Activated T-helper 9 cell treated with anti-CD3 and anti-CD28 coated beads, Interleukin-2, amount 50 U/mL, for 16 hours (primary cell): Measurements from ENCODE around the gene RND1.
A peak's percentile ranks its signal among the peaks of the same experiment; 100 is the strongest.
"Not testable (repeated sequence)": the region's sequence is repeated elsewhere in the genome, so short reads cannot be mapped to it uniquely, and the experiment has no call there.

Experiments
- DNase-seq: peaks from one replicate; pipeline ENCODE4 v3.0.0-alpha.2; 2020; ENCODE audit warnings: low read depth

RND1 gene

DNA sequence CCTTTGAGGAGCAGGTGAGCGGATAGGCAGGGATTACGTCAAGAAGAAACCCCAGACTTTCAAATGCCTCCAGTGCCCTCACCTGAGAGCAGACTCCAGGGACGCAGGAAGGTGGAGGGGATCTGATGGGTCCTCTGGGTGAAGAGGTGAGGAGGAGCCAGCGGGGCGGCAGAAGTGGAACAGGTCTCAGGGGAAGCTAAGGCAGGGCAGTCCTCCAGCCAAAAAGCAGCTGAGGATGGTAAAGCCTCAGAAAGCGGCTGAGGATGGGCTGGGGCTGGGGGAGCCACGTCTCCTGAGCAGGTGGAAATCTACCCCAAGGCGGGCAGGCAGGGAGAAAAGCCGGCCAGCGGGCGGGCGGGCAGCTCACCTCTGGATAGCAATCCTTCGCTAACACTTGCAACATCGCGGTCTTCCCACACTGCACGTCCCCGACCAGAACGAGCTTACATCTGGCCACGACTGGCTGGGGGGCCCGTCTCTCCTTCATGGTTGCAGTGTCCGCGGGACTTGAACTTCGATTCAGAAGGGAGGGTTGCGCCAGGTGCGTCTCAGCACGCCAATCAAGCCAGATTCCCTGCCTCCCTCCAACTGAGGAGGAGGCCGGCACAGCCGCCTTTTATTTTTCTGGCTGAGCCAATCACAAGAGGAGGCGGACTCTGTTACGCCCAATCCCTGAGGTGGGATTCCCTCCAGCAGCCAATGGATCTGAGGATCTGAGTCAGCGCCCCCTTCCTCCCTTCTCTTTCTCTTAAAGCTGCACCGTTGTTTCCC is at the start of gene RND1:
TSS of gene RND1 (minus strand) at position 590 of the 771 bp plus-strand sequence. CDS start at position 487, 103 bp downstream.
- DNase-seq = peak; percentile 74

- no peak for DNase-seq
Measured at GRCh38 chr12:48910196-48910595, 44.5 kb upstream of the RND1 start.

DNA sequence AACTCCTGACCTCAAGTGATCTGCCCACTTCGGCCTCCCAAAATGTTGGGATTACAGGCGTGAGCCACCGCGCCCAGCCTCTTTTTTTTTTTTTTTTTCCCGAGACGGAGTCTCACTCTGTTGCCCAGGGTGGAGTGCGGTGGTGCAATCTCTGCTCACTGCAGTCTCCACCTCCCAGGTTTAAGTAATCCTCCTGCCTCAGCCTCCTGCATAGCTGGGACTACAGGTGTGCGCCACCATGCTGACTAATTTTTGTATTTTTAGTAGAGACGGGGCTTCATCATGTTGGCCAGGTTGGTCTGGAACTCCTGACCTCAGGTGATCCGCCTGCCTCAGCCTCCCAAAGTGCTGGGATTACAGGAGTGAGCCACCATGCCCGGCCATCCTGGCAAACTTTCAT is 44.0 kb upstream of the RND1 start:
- DNase-seq = not testable (repeated sequence)

DNA sequence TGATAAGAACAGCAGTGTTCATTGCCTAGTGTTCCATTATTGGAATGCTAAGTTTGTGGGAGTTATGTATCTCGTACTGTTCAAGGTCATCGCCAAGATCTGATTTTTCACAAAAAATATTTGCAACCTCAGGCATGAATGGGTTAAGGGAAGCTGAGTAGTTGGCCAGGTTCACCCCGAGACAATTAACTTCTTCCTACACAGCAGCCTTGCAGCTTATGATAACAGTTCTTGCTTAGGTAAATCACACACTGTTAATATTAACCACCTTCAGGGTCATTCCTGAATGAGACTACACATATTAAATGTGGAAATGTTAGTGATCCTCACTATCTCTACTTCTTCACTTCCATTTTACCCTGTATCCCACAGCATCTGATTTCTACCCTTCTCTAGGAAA is 41.6 kb upstream of the RND1 start:
- DNase-seq = no peak

GRCh38 chr12:48903982-48904411 is 38.3 kb upstream of the RND1 start:
- peak; percentile 71 for DNase-seq

DNA sequence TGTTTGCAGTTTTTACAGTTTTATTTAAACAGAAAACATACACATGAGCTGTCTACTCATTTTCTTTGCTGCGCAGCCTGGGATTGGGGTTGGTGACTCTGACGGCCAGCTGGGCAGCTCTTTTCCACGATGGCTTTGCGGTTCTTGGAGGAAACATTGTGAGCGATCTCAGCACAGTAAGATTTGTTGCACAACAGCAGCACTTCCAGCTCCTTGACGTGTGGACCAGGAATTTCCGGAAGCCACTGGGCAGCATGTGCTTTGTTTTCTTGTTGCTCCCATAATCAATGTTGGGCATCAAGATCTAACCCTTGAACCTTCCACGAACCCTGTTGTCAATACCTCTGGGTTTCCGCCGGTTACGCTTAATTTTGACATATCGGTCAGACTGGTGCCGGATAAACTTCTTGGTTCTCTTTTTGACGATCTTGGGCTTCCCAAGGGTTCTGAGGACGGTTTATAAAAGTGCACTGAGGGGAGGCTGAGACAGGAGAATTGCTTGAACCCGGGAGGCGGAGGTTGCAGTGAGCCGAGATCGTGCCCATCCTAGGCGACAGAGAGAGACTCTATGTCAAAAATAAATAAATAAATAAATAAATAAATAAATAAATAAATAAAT is 37.8 kb upstream of the RND1 start:
- no peak for DNase-seq

DNA sequence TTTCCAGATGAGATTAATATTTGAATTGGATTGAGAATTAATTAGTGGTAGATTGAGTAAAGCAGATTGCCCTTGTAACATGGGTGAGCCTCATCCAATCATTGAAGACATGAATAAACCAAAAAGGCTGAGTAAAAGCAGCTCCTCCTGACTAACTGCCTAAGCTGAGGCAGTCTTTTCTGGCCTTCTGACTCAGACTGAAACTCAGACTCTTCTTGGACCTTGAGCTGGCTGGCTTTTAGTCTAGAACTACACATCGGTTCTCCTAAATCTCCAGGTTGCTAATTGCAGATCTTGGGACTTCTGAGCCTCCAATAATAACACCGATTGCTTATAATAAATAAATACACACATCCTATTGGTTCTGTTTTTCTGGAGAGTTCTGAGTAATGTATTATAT is 35.6 kb upstream of the RND1 start:
- DNase-seq = no peak

GRCh38 chr12:48899651-48900050 is 34.0 kb upstream of the RND1 start:
- DNase-seq = no peak

DNA sequence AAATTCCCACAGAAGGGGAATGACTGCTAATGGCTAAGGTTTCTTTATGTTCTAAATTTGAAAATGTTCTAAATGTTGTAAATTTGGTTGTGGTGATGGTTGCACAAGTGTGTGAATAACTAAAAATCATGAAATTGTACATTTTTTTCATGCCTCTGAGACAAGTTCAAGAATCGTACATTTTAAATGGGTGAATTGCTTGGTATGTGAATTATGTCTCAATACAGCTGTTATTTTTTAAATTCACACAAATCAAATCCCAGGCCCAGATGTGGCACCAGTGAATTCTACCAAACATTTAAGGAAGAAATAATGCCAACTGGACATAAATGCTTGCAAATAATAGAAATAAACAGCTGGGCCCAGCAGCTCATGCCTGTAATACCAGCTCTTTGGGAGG is 28.6 kb upstream of the RND1 start:
- DNase-seq = no peak

- DNase-seq = peak; percentile 64
Measured at GRCh38 chr12:48890657-48891418, 25.2 kb upstream of the RND1 start.

- DNase-seq = no peak
Measured at GRCh38 chr12:48889679-48890078, 24.0 kb upstream of the RND1 start.

- no peak for DNase-seq
Measured at GRCh38 chr12:48883305-48884161, 17.9 kb upstream of the RND1 start.

DNA sequence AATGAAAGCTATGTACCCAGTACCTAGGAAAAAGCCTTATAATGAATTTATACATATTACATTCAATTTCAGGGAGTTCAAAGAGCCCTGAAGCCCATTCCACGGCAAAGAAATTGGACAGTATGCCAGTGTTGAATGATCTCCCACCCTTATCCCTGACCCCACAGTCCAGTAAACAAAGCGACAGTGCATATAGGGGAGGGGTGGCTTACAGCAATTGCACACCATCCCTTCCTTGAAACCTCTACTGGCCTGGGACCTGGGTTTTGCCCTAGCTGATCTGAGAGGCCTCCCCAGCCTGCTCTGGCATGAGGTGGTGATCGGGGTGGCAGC is 17.3 kb upstream of the RND1 start:
- no peak for DNase-seq

GRCh38 chr12:48882315-48882687 is 16.6 kb upstream of the RND1 start:
- DNase-seq = no peak

DNA sequence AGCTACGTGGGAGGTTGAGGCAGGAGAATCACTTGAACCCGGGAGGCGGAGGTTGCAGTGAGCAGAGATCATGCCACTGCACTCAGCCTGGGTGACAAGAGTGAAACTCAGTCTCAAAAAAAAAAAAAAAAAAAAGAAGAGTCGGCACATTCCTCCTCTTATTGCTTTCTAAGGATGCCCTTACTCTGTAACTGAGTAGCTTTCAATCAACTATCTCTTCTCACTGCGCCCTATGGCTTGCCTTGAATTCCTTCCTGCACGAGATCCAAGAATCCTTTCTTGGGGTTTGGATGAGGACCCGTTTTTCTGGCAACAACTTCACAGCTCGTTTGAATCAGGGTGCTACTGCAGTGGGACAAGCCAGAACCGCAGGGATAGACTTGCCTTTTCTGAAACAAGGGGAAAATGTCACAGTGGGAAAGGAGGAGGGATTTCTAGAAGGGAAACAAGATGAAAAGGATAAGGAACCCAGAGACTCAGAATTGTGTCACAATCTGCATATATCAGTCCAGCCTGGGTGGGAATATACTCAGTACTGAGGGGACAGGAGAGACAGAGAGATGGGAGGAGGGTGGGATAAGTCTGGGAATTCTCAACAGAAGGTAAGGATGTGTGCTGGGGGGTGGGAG is 16.1 kb upstream of the RND1 start:
- DNase-seq = no peak

DNA sequence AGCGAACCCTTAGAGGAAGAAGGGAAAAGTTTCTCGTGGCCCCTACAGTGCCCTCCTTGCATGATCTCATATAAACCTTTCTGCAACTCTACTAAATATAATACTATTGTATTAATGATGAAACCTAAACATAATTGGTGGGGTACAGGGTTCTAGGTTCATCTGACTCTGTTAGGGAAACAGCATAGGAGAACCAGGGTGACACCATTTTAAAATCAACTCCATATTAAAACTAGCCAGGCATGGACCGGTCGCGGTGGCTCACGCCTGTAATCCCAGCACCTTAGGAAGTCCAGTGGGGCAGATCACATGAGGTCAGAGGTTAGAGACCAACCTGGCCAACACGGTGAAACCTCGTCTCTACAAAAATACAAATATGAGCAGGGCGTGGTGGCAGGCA is 15.0 kb upstream of the RND1 start:
- no peak for DNase-seq

DNA sequence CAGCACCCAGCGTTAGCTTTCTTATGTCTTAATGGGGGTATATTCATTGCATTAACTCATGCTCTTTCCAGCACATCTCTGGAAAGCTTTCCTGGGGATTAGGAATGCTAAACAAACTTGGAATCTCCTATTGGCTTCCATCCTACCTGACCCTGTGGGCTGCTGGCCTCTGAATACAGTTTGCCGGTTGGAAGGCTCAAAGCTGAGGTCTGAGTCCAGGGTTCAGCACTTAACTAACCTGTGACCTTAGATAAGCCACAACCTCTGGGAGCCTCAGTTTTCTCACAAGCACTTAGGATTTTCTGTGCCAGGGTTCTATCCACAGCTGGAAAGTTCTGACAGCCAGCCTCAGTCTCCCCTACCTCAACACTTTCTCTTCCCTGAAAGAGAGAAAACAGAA is 12.9 kb upstream of the RND1 start:
- no peak for DNase-seq

GRCh38 chr12:48875944-48876515 is 10.4 kb upstream of the RND1 start:
- no peak for DNase-seq

DNA sequence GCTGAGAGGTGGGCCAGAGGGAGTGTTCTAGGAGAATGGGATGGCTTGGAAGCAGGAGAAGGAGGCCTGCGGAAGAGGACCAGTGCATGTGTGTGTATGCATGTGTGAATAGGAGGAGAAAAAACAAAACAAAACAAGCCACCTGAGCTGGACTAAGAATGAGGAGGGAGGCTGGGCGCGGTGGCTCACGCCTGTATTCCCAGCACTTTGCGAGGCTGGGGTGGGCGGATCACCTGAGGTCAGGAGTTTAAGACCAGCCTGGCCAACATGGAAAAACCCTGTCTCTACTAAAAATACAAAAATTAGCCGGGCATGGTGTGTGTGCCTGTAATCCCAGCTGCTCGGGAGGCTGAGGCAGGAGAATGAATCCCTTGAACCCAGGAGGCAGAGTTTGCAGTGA is 7.9 kb upstream of the RND1 start:
- DNase-seq = not testable (repeated sequence)

DNA sequence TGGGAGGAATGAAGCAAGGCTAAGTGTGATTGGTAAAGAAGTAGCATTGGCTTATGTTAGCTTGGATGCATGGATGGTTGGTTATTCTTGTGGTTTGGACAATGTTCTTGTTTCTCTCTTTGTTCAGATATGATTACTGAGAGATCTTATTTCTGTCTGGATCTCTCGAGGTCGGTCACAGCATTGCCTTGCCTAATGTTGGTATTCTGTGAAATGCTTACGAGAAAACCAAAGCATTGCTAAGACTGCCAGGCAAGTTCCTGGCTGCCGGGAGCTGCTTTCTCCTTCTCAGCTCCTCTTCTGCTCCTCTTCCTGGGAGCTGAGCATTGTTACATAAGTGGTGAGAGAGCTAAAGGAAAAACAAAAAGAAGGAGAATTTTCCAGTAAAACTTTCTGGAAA is 7.4 kb upstream of the RND1 start:
- no peak for DNase-seq

DNA sequence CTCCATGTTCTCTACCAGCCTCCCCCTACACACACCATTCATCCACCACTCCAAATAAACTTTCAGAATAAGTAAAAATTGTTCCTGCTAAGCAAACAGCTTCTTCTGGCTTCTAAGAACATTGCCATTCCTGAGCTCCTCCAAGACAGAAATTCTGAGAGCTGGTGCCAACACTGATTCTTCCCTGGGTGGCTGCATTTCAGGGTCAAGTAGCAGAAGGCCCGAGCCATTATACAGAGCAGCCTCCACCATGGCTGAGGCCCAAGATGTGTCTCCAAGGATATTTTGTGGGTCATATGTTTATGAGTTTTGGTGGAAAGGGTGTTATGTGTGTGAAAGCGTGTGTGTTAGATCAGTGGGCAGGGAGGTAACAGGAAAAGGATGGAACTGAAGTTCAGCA is 3.5 kb upstream of the RND1 start:
- no peak for DNase-seq
